Erythroblast (primary cell): Measurements from ENCODE around the gene GAS2L1.

Experiments used
- GATA1 ChIP-seq: IDR thresholded peaks from 2 replicates; pipeline ENCODE4 v1.6.1; 2011; ENCODE audit warnings: low read depth, mild to moderate bottlenecking, control low read depth, low read length, moderate library complexity
- POLR2A ChIP-seq: IDR thresholded peaks from 2 replicates; pipeline ENCODE4 v1.6.1; 2011; ENCODE audit warnings: mild to moderate bottlenecking, low read length

DNA sequence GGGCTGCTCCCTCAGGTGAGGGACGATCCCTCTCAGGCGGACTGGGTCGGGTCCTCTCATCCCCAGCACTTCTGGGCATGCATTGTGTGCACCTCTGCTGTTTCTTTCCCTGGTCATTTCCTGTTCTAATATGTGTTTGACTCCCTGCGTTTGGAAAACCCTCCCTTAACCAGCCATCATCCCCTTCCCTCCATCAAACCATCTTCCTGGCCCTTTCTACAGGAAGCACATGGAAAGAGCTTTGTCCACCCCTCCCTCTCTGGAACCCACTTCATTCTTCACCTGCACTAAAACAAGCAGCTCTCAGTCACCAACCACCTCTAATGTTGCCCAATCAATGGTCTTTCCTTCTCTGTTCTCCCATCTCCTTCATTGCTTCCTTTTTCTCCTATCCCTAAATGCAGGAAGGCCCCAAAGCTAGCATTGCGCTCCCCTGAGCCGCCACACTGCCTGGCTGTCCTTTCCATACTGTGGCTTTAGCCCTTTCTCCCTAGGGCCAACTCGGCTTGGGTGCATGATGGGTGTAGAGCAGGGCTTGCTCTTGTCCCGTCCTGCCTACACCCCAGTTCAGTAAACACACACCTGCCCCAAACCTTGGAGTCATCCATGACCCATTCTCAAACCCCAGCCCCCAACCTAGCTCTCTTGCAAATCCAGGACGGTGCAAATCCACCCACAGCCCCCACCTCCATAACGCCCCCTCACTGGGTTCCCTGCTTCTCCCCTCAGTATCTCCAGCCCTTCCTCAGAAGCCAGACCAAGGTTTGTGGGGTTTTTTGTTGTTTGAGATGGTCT is 5.4 kb upstream of the GAS2L1 start:
- no peak for TF ChIP-seq POLR2A
- no peak for TF ChIP-seq GATA1
